Astrocyte of the hippocampus (primary cell): ENCODE results near the gene AMPD2.
"Not testable (repeated sequence)": the region's sequence is repeated elsewhere in the genome, so short reads cannot be mapped to it uniquely, and the experiment has no call there.

Experiments used
- DNase-seq: peaks from one replicate; pipeline ENCODE4 v3.0.0; 2011; ENCODE audit warnings: low read depth, low spot score

Gene AMPD2

DNA sequence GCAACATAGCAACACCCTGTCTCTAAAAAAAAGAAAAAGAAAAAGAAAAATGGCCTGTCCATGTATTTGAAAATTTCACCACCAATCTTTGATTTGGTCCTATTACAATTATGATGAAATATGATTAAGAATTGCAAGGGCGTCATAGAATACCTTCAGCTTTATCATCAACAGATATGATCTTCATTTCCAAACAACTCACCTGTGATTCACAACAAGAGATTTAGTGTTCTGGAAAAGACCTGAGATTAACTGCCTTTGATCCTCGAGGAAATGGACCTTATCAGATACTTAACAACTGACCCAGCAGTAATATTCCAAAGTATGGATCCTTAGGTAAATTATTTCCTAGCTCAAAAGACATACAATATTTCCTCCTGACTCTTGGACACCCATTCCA is 32.8 kb downstream of the AMPD2 start:
- DNase-seq, result no peak

DNA sequence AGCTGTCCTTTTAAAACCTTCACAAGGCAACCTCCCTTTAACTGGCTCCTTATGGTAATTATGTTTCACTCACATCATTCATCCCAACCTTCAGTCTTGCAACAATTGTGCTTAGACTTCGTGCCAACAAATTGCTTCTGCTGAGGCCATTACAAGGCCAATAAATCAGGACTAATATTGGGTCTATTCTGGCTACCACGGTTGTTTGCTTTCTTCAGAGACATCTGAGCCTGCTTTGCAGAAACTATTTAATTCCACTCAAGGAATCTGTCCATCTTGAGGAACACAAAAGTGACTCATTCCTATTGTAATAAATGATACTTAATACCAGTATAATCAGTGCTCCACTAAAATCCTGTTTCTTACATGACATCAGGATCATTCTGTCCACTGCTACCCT is 33.7 kb downstream of the AMPD2 start:
- no peak for DNase-seq

DNA sequence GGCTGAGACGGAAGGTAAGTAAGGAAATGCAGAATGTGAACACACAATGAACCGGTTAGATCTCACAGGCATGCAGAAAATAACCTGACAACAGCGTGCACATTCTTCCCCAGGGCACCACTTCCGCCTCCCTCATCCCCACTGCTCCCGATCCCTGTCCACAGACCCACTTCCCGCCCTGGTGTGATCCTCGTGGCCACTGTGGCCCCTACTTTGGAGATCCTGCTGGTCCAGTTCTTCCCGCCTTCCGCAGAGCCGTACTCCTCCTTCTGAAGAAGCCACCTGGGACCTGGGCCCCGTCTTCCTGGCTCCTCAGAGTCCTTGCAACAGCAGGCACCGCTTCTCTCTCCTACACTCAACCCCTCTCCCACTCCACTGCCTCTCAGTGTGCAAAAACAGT is 34.9 kb downstream of the AMPD2 start:
- no peak for DNase-seq

DNA sequence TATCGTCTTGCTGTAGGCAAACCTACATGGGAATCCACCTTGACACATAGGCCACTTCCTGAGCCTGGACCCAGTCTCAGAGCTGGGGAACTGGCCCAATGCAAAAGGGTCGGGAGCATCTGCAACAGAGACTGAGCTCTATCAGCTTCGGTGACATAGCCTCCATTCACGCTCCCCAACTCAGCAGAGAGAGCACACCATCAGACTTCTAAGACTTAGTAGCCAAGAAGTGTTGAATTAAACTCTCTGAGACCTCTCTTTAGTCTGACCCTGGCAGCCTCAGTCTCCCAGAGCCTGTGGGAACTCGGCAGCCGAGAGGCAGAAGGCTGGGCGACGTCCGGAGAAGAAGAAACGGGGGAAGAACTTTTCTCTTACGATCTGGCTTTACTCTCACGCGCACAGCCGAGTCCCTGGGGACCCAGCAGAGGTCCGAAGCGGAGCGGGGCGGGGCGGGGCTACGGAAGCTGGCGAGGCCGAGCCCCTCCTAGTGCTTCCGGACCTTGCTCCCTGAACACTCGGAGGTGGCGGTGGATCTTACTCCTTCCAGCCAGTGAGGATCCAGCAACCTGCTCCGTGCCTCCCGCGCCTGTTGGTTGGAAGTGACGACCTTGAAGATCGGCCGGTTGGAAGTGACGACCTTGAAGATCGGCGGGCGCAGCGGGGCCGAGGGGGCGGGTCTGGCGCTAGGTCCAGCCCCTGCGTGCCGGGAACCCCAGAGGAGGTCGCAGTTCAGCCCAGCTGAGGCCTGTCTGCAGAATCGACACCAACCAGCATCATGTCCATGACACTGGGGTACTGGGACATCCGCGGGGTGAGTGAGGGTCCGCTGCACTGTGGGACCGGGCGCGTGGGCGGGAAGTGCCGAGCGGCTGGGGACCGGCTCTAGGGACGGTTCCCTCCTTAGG is 36.2 kb downstream of the AMPD2 start, which contains the start of gene GSTM4:
Gene GSTM4 (plus strand): TSS at position 485 of the 905 bp plus-strand sequence. CDS start 291 bp downstream, at position 776.
- peak; percentile 84 for DNase-seq

DNA sequence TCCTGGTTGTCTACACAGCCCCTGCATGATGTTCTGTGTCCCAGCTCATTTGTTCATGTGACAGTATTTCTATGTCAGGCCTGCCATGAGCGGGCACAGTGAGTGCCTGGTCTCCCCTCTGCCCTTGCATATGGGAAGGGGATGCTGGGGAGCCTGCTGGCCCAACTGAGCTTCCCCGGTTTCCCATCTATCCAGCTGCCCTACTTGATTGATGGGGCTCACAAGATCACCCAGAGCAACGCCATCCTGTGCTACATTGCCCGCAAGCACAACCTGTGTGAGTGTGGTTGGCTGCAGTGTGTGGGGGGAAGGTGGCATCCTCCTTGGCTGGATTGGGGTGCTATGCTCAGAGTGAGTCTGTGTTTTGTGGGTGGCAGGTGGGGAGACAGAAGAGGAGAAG is 37.8 kb downstream of the AMPD2 start:
- no peak for DNase-seq

DNA sequence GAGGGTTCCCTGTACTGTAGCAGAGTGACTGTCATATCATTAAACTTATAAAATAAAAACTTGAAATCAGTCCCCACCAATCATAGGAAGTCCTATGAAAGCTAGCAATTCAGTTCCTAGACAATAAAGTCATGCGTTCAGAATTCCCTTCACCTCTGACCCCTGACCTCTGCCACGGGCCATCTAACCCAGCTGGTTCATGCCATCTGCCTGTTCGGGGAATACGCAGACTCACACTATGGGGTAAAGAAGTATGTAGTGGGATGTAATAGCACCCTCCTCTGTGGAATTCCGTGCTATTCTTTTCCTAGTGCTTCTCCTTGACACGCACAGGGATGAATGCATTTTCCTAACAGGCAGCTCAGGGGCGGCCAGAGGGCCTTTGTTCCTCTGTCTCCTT is 38.3 kb downstream of the AMPD2 start:
- no peak for DNase-seq

DNA sequence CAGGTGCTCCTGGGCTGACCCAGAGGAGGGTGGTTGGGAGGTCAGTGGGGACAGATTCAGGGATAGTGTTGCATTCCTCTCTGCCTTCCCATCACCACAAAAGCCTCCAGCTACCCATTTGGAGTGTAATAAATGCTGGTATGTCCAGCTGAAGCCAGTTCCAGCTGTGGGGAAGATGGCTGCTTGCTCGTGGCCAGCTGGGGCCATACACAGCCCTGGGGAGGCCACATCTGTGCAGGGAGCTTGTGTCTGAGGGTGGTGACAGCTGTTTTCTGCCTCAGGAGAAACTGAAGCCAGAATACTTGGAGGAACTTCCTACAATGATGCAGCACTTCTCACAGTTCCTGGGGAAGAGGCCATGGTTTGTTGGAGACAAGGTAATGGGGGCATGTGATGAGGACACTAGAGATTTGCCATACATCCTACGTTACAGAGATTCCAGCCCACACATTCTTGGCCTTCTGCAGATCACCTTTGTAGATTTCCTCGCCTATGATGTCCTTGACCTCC is 39.0 kb downstream of the AMPD2 start:
- no peak for DNase-seq

DNA sequence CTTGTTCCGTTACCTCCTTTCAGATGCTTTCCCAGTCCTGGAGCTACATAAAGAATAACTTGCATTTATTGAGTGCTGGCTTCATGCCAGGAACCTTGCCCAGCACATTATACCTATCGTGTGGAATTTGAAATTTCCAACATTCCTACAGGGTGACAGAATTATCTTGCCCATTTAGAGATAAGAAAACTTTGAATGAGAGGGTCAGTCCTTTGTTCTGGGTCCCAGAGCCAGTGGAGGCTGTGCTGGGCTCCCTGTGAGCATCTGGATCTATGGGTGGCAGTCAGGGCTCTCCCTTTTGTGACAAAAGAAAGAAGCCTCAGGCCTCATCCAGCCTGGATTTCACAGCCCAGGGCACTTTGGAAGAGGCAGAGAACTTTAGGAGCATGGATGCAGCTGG is 39.5 kb downstream of the AMPD2 start:
- peak; percentile 71 for DNase-seq

DNA sequence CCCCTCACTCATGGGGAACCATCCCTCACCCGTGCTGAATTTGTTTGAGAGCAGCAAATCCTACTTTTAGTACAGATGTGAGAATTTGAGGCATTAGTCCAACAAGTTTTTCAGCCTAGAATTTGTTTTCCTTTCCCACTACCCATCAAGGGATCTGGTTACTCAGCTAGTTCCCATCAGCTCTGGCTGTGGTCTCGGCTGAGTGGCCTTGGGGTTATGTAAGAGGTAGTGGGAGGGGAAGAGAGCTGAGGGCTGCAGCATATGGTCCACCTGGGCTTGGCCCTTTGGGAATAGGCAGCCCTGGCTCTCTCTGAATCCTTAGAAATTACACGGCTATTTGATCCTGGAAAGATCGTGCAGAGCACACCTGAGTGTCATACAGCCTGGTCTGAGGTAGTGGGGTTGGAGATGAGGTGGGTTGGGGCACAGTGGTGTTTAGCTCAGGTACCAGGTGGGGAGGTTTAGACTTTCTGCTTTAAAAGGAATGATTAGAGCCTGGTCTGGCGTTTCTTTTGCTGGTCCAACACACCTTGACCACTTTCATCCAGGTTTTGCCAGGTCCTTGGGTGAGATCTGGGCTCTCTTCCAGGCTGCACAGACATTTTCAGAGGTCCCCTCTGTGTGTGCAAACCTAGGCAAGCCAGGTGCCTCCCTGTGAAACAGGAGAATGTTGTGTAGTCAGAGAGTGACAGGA is 40.5 kb downstream of the AMPD2 start:
- DNase-seq, result peak; percentile 55

DNA sequence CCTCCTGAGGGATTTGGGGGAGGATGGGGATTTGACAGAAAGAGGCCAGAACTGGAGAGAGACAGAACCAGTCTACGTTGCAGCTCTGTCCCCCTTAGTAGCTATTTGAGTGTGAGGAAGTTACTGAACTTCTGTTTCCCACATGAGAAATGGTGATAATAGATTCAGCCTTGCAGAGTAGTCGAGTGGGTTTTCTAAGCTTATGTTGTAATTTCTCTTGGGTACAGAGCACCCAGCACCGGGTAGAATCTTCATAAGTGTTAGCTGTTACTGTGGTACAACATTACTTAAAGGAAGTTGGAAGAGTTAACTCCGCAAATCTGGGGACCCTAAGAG is 41.0 kb downstream of the AMPD2 start:
- DNase-seq, result not testable (repeated sequence)

DNA sequence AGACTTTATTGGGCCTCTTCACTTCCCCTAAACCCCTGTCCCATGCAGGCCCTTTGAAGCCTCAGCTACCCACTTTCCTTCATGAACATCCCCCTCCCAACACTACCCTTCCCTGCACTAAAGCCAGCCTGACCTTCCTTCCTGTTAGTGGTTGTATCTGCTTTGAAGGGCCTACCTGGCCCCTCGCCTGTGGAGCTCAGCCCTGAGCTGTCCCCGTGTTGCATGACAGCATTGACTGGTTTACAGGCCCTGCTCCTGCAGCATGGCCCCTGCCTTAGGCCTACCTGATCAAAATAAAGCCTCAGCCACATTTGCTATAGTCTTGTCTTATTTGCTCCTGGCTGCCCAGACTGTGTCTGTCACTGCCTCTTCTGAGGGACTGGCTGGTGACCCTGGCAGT is 41.8 kb downstream of the AMPD2 start:
- DNase-seq, result no peak

DNA sequence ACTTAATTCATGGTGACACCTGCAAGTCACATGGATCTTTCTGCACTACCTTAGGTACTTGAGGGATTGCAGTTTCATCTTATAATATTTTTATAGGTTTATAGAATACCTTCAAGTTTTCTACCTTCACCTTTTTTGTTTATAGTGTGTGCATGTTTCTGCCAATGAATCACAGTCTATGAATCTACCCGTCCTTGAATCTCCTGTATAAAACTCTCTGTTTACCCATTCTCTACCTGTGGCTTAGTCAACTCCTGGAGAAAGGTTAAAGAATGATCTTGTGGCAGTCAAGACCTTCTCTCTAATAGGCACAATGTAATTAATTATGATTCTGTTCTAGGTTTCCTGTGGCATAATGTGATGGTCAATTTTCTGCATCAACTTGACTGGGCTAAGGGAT is 45.0 kb downstream of the AMPD2 start:
- no peak for DNase-seq

DNA sequence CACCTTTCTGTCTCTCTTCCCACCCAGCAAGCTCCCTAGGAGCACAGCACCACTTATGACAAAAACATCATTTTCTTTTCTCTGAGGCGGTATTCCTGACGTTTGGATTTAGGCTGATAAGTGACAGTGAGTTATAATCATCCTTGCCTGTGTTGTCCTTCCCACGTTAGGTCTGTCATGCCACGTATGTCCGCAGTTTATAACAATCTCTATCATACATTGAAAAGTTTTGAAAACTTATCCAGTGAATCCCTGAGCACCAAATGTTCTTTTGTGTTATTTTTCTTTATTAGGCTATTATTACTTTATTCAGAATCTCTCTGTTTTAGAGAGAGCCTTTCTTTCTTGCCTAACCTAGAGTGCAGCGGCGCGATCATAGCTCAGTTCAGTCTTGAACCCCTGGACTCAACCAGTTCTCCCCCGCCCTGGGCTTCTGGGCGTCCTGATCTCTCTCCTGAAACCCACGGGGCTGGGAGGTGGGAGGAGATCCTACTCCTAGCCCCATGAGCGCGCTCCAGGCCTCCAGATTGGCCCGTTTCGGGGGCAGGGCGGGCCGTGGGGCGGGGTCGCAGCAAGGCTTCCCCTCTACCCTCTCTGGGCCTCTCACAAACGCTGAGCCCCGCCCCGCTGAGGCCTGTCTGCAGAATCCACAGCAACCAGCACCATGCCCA is 48.0 kb downstream of the AMPD2 start, which contains the start of gene GSTM2:
Gene GSTM2 (plus strand): TSS at position 606 of the 671 bp plus-strand sequence. CDS start 59 bp downstream, at position 665.
- peak; percentile 95 for DNase-seq

DNA sequence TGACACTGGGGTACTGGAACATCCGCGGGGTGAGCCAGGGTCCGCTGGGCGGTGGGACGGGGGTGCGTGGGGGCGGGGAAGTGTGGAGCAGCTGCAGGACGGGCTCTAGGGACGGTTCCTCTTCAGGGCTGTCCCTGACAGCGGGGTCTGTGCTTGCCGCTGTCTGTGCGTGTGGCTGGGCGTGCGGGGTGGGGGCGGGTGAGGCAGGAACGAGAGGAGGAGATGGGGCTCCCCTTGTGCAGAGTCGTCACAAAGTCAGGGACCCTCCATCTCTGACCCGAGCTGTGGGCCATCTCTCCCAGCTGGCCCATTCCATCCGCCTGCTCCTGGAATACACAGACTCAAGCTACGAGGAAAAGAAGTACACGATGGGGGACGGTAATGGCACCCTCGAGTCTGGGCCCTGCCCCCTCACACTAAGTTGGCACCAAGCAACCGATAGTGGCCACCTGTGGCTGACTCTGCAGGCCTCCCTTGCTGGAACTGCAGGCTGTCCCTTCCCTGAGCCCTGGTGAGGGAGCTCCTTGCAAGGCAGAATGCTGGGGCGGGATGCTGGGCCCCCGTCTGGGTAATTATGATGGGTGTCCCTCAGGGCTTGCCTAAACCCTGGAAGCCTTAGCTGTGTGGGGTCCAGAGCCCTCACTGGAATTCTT is 48.6 kb downstream of the AMPD2 start:
- no peak for DNase-seq

DNA sequence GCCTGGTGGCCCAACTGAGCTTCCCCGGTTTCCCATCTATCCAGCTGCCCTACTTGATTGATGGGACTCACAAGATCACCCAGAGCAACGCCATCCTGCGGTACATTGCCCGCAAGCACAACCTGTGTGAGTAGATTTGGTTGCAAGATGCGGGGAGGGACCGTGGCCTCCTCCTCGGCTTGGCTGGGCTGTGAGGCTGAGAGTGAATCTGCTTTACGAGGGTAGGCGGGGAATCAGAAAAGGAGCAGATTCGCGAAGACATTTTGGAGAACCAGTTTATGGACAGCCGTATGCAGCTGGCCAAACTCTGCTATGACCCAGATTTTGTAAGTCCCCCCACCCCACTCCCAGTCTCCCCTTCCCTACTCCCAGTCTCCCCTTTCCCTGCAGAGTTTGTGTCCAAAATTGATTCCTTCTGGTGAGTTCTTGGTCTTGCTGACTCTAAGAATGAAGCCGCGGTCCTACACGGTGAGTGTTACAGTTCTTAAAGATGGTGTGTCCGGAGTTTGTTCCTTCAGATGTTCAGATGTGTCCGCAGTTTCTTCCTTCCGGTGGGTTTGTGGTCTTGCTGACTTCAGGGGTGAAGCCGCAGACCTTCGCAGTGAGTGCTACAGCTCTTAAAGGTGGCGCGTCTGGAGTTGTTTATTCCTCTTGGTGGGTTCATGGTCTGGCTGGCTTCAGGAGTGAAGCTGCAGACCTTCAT is 49.8 kb downstream of the AMPD2 start:
- no peak for DNase-seq

DNA sequence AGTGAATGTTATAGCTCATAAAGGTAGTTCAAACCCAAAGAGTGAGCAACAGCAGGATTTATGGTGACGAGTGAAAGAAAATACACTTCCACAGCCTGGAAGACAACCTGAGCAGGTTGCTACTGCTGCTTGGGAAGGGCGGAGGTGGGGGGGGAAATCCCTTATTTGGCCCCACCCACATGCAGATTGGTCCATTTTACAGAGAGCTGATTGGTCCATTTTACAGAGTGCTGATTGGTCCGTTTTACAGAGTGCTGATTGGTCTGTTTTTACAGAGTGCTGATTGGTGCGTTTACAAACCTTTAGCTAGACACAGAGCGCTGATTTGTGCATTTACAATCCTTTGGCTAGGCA is 50.3 kb downstream of the AMPD2 start:
- not testable (repeated sequence) for DNase-seq

DNA sequence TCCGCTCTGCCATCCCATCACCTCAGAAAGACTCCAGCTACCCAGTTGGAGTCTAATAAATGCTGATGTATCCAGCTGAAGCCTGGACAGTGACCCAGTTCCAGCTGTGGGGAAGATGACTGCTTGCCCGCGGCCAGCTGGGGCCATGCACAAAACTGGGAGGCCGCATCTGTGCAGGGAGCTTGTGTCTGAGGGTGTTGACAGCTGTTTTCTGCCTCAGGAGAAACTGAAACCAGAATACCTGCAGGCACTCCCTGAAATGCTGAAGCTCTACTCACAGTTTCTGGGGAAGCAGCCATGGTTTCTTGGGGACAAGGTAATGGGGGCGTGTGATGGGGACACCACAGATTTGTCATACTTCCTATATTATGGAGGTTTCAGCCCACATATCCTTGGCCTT is 51.4 kb downstream of the AMPD2 start:
- DNase-seq, result no peak

DNA sequence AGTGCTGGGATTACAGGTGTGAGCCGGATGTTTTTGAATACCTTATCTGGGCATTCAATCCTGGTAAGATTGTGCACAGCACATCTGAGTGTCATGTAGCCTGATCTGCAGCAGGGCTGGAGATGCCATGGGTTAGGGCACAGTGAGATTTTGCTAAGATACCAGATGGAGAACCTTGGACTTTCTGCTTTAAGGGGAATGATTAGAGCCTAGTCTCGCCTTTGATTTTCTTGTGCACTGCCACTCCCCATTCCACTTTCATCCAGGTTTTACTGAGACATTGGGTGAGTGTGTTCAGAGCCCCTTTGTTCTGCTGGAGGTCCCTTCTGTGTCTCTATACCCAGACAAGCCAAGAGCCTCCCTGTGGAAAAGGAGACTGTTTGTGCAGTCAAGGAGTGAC is 54.2 kb downstream of the AMPD2 start:
- not testable (repeated sequence) for DNase-seq

DNA sequence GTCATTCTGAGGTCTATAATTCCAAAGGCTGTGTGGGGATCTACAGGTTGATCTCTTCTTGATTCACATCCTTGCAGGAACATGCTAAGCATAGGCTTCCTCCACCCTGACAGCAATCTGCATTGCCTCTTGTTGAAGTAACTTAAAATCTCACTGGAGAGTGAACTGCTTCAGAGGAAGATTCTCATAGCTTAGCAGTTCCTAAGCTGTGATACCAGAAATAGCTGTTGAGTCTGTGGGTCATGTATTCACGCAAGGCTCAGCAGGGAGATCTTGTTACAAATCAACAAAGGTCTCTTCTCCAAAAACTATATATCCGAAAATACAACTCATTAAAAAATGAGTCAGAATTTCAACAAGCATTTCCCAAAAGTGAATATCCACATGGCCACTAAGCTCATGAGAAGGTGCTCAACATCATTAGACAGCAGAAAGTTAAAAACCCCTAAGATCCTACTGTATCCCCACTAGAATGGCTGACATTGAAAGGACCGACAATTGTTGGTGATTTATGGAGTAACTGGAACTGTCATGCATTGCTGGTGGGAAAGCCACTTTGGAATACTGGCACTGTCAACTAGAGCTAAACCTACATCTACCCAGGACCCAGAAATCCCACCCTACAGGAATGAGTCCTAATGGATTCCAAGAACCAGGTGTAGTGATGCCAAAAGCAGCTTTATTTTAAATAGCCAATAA is 57.2 kb downstream of the AMPD2 start:
- DNase-seq, result not testable (repeated sequence)

DNA sequence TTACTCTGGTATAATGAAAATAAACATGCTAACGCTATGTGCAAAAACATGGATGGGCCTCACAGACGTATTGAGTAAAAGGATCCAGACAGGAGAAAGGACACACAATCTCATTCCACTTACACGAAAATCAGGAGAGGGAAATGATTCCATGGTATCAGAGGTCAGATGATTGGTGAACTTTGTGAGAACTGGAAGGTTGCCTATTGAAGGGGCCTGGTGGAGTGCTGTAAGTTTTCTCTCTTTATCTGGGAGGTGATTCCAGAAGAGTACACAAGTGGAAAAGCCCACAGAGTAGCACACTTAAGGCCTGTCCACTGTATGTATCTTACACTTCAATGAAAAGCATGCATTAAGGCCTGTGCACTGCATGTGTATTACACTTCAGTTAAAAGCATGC is 57.8 kb downstream of the AMPD2 start:
- DNase-seq, result no peak
